Epithelial cell of proximal tubule (primary cell): ENCODE data around the gene TMPRSS11A. TPM values are rescaled to one million over a fixed set of nuclear protein-coding genes. Genes with fewer than 3 reads are reported as not detected.

ENCODE experiments used
- DNase-seq: peaks from one replicate; pipeline ENCODE4 v3.0.0-alpha.2; 2011; ENCODE audit warnings: low read depth
- H3K4me3 ChIP-seq: 2 replicates; pipeline ENCODE4 v1.5.1; 2011; ENCODE audit warnings: low read depth, mild to moderate bottlenecking, low read length
- CTCF ChIP-seq: conservative IDR thresholded peaks from 2 replicates; pipeline ENCODE4 v1.5.1; 2012; ENCODE audit warnings: low read depth, mild to moderate bottlenecking, low read length
- total RNA-seq: library from RNA; depleted of rRNA; stranded (reverse); fragments of >200 nt; gene quantifications from 2 replicates; pipeline ENCODE4 v1.2.3, GENCODE V29; 2015

Gene TMPRSS11A
- total RNA-seq, 1 donor from 2014 or later, result not detected

GRCh38 chr4:67933755-67934154 is 29.5 kb downstream of the TMPRSS11A start:
- TF ChIP-seq CTCF, result no peak
- H3K4me3 ChIP-seq, result no peak overlapping the region
- no peak for DNase-seq

GRCh38 chr4:67933038-67933437 is 30.3 kb downstream of the TMPRSS11A start:
- TF ChIP-seq CTCF, result no peak
- DNase-seq, result no peak
- no peak overlapping the region for H3K4me3 ChIP-seq

- no peak for DNase-seq
- TF ChIP-seq CTCF, result no peak
- no peak overlapping the region for H3K4me3 ChIP-seq
These were observed 32.0 kb downstream of the TMPRSS11A start for GRCh38 chr4:67931256-67931655.

- no peak overlapping the region for H3K4me3 ChIP-seq
- TF ChIP-seq CTCF, result no peak
- no peak for DNase-seq
These were observed 33.9 kb downstream of the TMPRSS11A start for GRCh38 chr4:67929426-67929825.

- TF ChIP-seq CTCF, result no peak
- no peak for DNase-seq
- no peak overlapping the region for H3K4me3 ChIP-seq
These were observed 34.7 kb downstream of the TMPRSS11A start for GRCh38 chr4:67928546-67928945.

GRCh38 chr4:67927251-67927650 is 36.0 kb downstream of the TMPRSS11A start:
- no peak overlapping the region for H3K4me3 ChIP-seq
- no peak for TF ChIP-seq CTCF
- DNase-seq, result no peak

- no peak overlapping the region for H3K4me3 ChIP-seq
- no peak for TF ChIP-seq CTCF
- no peak for DNase-seq
These were observed 36.8 kb downstream of the TMPRSS11A start for GRCh38 chr4:67926485-67926884.
